H1 (cell line): ENCODE results near the gene VWA7. TPM values are rescaled to one million over a fixed set of nuclear protein-coding genes. Genes with fewer than 3 reads are reported as not detected.

Experiments used
- ASH2L ChIP-seq: fragments of 200-600, 300-600 bp; sonication (generic); IDR thresholded peaks from one replicate; pipeline ENCODE4 v1.7.1; 2017; ENCODE audit warnings: low read length
- BCL11A ChIP-seq, 2 experiments: IDR thresholded peaks; one replicate each; pipeline ENCODE4 v1.6.1; 2011; ENCODE audit warnings: low read depth in 2 of 2, low read length in 2 of 2, mild to moderate bottlenecking in 2 of 2
- FOSL1 ChIP-seq: IDR thresholded peaks from 2 replicates; pipeline ENCODE4 v1.6.1; 2011; ENCODE audit warnings: mild to moderate bottlenecking, low read depth, low read length, moderate library complexity; ENCODE audit not compliant: insufficient read depth
- HDAC6 ChIP-seq: IDR thresholded peaks from one replicate; pipeline ENCODE4 v1.7.1; 2012; ENCODE audit warnings: low read depth, mild to moderate bottlenecking, inconsistent platforms, low read length, moderate library complexity
- JUN ChIP-seq: IDR thresholded peaks from 2 replicates; pipeline ENCODE4 v1.6.1; 2011; ENCODE audit warnings: low read depth, mild to moderate bottlenecking, improper control_type of control experiment, low read length
- NRF1 ChIP-seq: IDR thresholded peaks from 2 replicates; pipeline ENCODE4 v1.6.1; 2011; ENCODE audit warnings: mild to moderate bottlenecking, low read depth, low read length, improper control_type of control experiment
- RBBP5 ChIP-seq: IDR thresholded peaks from 2 replicates; pipeline ENCODE4 v1.7.1; 2012; ENCODE audit warnings: low read depth, mild to moderate bottlenecking, inconsistent platforms, low read length, moderate library complexity, borderline replicate concordance
- RFX5 ChIP-seq: IDR thresholded peaks from 2 replicates; pipeline ENCODE4 v1.6.1; 2011; ENCODE audit warnings: low read depth, low read length, improper control_type of control experiment, borderline replicate concordance
- SP2 ChIP-seq: IDR thresholded peaks from 2 replicates; pipeline ENCODE4 v1.6.1; 2012; ENCODE audit warnings: mild to moderate bottlenecking, low read length, inconsistent platforms
- polyA plus RNA-seq, 7 experiments: library from polyadenylated mRNA; depleted of rRNA in 3 of 7; stranded (reverse) in 5 of 7; unstranded in 2 of 7; fragments of >200 nt in 5 of 7; fragments of 200-250 nt in 2 of 7; gene quantifications; 1 replicate in 5 of 7; 2 replicates in 1 of 7; 4 replicates in 1 of 7; pipeline versions ENCODE4 v1.2.1 to v1.2.3, GENCODE V29; 2011 to 2013; ENCODE audit warnings: missing spikeins in 2 of 7, mixed read lengths in 2 of 7
- total RNA-seq: library from RNA; stranded (reverse); fragmentation: NEBNext Ultra II Directional; extraction: Animal tissue kit (Norgen Biotek cat#: 25700); gene quantifications from 2 replicates; pipeline ENCODE4 v1.2.1, GENCODE V29; 2021
- TF ChIP-seq, protein P1 (sequence below): IDR thresholded peaks from 2 replicates; pipeline ENCODE4 v1.6.1; 2011; ENCODE audit warnings: low read length, improper control_type of control experiment

The VWA7 gene
- total and polyA plus RNA-seq, 2 of the 8 experiments (the other 6 are each of a cell fraction or from before 2014, with no cell fraction given): 0.82 to 2.1 TPM

DNA sequence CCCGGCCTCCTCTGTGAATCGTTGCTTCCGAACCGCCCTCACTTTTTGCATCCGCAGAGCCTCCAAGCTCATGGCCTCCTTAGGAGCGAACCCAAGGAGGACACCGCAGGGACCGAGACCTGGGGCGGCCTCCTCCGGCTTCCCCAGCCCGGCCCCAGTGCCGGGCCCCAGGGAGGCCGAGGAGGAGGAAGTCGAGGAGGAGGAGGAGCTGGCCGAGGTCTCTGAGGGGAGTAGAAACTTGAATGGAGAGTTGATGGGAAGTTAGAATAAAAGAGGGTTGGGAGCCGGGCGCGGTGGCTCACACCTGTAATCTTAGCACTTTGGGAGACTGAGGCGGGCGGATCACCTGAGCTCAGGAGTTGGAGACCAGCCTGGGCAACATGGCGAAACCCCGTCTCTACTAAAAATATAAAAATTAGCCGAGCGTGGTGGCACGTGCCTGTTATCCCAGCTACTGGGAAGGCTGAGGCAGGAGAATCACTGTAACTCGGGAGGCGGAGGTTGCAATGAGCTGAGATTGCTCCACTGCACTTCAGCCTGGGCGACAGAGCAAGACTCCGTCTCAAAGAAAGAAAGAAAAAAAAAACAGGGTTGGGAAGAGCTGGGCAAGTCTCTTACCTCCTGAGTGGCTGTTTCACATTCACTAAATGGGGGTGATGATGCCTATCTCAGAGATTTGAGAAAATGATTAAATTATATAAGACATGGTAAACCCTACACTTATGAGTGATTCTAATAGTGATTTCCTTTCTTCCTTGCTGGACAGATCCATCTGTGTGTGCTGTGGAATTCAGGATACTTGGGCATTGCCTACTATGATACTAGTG lies 36.5 kb downstream of the VWA7 start (continued):
- TF ChIP-seq RFX5 (no peak), NRF1 (no peak), BCL11A (IDR thresholded peaks at IDR 0.05; ENCODE audit: low read depth in 2 of 2, low read length in 2 of 2) (no peak), HDAC6 (no peak), SP2 (no peak), ASH2L (no peak), RBBP5 (no peak), FOSL1 (no peak), JUN (no peak)
- TF ChIP-seq, protein P1, sequence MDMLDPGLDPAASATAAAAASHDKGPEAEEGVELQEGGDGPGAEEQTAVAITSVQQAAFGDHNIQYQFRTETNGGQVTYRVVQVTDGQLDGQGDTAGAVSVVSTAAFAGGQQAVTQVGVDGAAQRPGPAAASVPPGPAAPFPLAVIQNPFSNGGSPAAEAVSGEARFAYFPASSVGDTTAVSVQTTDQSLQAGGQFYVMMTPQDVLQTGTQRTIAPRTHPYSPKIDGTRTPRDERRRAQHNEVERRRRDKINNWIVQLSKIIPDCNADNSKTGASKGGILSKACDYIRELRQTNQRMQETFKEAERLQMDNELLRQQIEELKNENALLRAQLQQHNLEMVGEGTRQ: no peak
